WTC11 (cell line): ENCODE results near the gene SERPINB1. TPM values are rescaled to one million over a fixed set of nuclear protein-coding genes. Genes with fewer than 3 reads are reported as not detected.

Experiments
- ATAC-seq: fragments of 200-7000 bp; cut with Tn5 transposase; 2 replicates; pipeline ENCODE4 v1.10.0; 2021; ENCODE audit warnings: mild to moderate bottlenecking, moderate library complexity
- CTCF ChIA-PET: fragments of 300-600 bp; sonication (Branson Sonifier 250); formaldehyde crosslinking; loops from one replicate; lab custom pipeline; 2021; ENCODE audit warnings: antibody characterized with exemption; lab: Charles Lee
- POLR2A ChIA-PET: fragments of 350-600 bp; sonication (Branson Sonifier 250); formaldehyde crosslinking; loops from one replicate; lab custom pipeline; 2021; ENCODE audit warnings: antibody characterized with exemption; lab: Charles Lee
- DNase-seq: peaks from one replicate; pipeline ENCODE4 v3.0.0; 2021; ENCODE audit warnings: low spot score
- H3K27ac Mint-ChIP-seq: 2 replicates; pipeline ENCODE4 v1.8.0; 2021; ENCODE audit warnings: mixed read lengths
- H3K27me3 Mint-ChIP-seq: 2 replicates; pipeline ENCODE4 v1.8.0; 2021; ENCODE audit warnings: low read depth, mild to moderate bottlenecking, moderate library complexity, mixed read lengths
- H3K36me3 Mint-ChIP-seq: 2 replicates; pipeline ENCODE4 v1.8.0; 2021; ENCODE audit warnings: mixed read lengths
- H3K4me1 Mint-ChIP-seq: 2 replicates; pipeline ENCODE4 v1.8.0; 2022; ENCODE audit warnings: mixed read lengths
- H3K4me3 Mint-ChIP-seq: 2 replicates; pipeline ENCODE4 v1.8.0; 2021; ENCODE audit warnings: mild to moderate bottlenecking, moderate library complexity, mixed read lengths
- H3K9me3 Mint-ChIP-seq: 2 replicates; pipeline ENCODE4 v1.8.0; 2021; ENCODE audit warnings: mixed read lengths
- ATF2 ChIP-seq: sonication (generic); formaldehyde crosslinking; IDR thresholded peaks from 2 replicates; pipeline ENCODE4 v1.8.1; 2022; ENCODE audit warnings: low read depth, missing genetic modification reagents, borderline replicate concordance
- CBFB ChIP-seq: sonication (generic); formaldehyde crosslinking; IDR thresholded peaks from 2 replicates; pipeline ENCODE4 v1.8.1; 2022; ENCODE audit warnings: mild to moderate bottlenecking, low read depth, missing genetic modification reagents
- CTCF ChIP-seq: fragments of 200-600 bp; IDR thresholded peaks from 2 replicates; pipeline ENCODE4 v1.8.0; 2022; ENCODE audit warnings: antibody characterized with exemption
- ELF4 ChIP-seq: sonication (generic); formaldehyde crosslinking; IDR thresholded peaks from 2 replicates; pipeline ENCODE4 v1.8.1; 2022; ENCODE audit warnings: low read depth, mild to moderate bottlenecking, moderate library complexity, missing genetic modification reagents
- EMX1 ChIP-seq: fragments of 250-450 bp; sonication (Bioruptor Pico); IDR thresholded peaks from 2 replicates; pipeline ENCODE4 v1.8.0; 2021; ENCODE audit warnings: mild to moderate bottlenecking
- ETV6 ChIP-seq: sonication (generic); formaldehyde crosslinking; IDR thresholded peaks from 2 replicates; pipeline ENCODE4 v1.8.1; 2022; ENCODE audit warnings: mild to moderate bottlenecking, missing genetic modification reagents
- FOXJ3 ChIP-seq: sonication (generic); formaldehyde crosslinking; IDR thresholded peaks from 2 replicates; pipeline ENCODE4 v1.9.0; 2021; ENCODE audit warnings: missing genetic modification reagents, mild to moderate bottlenecking, borderline replicate concordance
- MYBL2 ChIP-seq: sonication (generic); formaldehyde crosslinking; IDR thresholded peaks from 2 replicates; pipeline ENCODE4 v1.8.1; 2023; ENCODE audit warnings: mild to moderate bottlenecking, moderate library complexity, missing genetic modification reagents
- PRRX2 ChIP-seq: fragments of 250-450 bp; sonication (Bioruptor Pico); IDR thresholded peaks from 2 replicates; pipeline ENCODE4 v1.8.0; 2021; ENCODE audit warnings: mild to moderate bottlenecking
- RORB ChIP-seq: fragments of 250-450 bp; sonication (Bioruptor Pico); IDR thresholded peaks from 2 replicates; pipeline ENCODE4 v1.9.0; 2021; ENCODE audit warnings: mild to moderate bottlenecking
- STAT6 ChIP-seq: sonication (generic); formaldehyde crosslinking; conservative IDR thresholded peaks from 2 replicates; pipeline ENCODE4 v1.8.1; 2023; ENCODE audit warnings: mild to moderate bottlenecking, low read depth, missing genetic modification reagents, moderate library complexity
- TEAD4 ChIP-seq: sonication (generic); formaldehyde crosslinking; IDR thresholded peaks from 2 replicates; pipeline ENCODE4 v1.8.0; 2022; ENCODE audit warnings: mild to moderate bottlenecking, missing genetic modification reagents
- total RNA-seq: library from RNA; stranded (reverse); gene quantifications from 3 replicates; pipeline ENCODE4 v1.2.3, GENCODE V29; 2021
- TF ChIP-seq, protein P1 (sequence below): sonication (generic); formaldehyde crosslinking; IDR thresholded peaks from 2 replicates; pipeline ENCODE4 v1.8.1; 2023; ENCODE audit warnings: mild to moderate bottlenecking, missing genetic modification reagents, borderline replicate concordance
- TF ChIP-seq, protein P2 (sequence below): sonication (generic); formaldehyde crosslinking; IDR thresholded peaks from 2 replicates; pipeline ENCODE4 v1.8.1; 2022; ENCODE audit warnings: missing genetic modification reagents, borderline replicate concordance

The SERPINB1 gene
- total RNA-seq, 1 experiment from 2014 or later, result 14.8 TPM

GRCh38 chr6:2805031-2805430, 36.6 kb downstream of the SERPINB1 start (continued):
- TF ChIP-seq, protein P1, sequence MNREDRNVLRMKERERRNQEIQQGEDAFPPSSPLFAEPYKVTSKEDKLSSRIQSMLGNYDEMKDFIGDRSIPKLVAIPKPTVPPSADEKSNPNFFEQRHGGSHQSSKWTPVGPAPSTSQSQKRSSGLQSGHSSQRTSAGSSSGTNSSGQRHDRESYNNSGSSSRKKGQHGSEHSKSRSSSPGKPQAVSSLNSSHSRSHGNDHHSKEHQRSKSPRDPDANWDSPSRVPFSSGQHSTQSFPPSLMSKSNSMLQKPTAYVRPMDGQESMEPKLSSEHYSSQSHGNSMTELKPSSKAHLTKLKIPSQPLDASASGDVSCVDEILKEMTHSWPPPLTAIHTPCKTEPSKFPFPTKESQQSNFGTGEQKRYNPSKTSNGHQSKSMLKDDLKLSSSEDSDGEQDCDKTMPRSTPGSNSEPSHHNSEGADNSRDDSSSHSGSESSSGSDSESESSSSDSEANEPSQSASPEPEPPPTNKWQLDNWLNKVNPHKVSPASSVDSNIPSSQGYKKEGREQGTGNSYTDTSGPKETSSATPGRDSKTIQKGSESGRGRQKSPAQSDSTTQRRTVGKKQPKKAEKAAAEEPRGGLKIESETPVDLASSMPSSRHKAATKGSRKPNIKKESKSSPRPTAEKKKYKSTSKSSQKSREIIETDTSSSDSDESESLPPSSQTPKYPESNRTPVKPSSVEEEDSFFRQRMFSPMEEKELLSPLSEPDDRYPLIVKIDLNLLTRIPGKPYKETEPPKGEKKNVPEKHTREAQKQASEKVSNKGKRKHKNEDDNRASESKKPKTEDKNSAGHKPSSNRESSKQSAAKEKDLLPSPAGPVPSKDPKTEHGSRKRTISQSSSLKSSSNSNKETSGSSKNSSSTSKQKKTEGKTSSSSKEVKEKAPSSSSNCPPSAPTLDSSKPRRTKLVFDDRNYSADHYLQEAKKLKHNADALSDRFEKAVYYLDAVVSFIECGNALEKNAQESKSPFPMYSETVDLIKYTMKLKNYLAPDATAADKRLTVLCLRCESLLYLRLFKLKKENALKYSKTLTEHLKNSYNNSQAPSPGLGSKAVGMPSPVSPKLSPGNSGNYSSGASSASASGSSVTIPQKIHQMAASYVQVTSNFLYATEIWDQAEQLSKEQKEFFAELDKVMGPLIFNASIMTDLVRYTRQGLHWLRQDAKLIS, result no peak
- no peak for TF ChIP-seq CTCF
- no peak for TF ChIP-seq EMX1
- TF ChIP-seq TEAD4 (CRISPR knock-in tag), result no peak
- TF ChIP-seq, protein P2, sequence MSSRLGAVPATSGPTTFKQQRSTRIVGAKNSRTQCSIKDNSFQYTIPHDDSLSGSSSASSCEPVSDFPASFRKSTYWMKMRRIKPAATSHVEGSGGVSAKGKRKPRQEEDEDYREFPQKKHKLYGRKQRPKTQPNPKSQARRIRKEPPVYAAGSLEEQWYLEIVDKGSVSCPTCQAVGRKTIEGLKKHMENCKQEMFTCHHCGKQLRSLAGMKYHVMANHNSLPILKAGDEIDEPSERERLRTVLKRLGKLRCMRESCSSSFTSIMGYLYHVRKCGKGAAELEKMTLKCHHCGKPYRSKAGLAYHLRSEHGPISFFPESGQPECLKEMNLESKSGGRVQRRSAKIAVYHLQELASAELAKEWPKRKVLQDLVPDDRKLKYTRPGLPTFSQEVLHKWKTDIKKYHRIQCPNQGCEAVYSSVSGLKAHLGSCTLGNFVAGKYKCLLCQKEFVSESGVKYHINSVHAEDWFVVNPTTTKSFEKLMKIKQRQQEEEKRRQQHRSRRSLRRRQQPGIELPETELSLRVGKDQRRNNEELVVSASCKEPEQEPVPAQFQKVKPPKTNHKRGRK, result no peak
- no peak for TF ChIP-seq PRRX2 (CRISPR knock-in tag)
- no peak for TF ChIP-seq RORB (CRISPR knock-in tag)
- TF ChIP-seq ELF4, result no peak
- no peak for TF ChIP-seq STAT6 (CRISPR knock-in tag)
- no peak for TF ChIP-seq ATF2 (CRISPR knock-in tag)
- TF ChIP-seq MYBL2 (CRISPR knock-in tag), result no peak
- TF ChIP-seq CBFB, result no peak
- TF ChIP-seq ETV6 (CRISPR knock-in tag), result no peak

- no peak for DNase-seq
- no peaks in the 10 kb centered on the region for H3K27me3 Mint-ChIP-seq
- no peak overlapping the region for H3K27ac Mint-ChIP-seq
- TF ChIP-seq FOXJ3, result no peak
- H3K4me1 Mint-ChIP-seq, result no peaks in the 10 kb centered on the region
- H3K4me3 Mint-ChIP-seq, result no peak overlapping the region
- ATAC-seq, result no peak
- H3K36me3 Mint-ChIP-seq, result 0 out of 2 replicates have a peak, but pooled peaks cover 4% of the 10 kb centered on the region
- CTCF ChIA-PET, result interaction anchor here (1.0 kb wide), 1 partner anchor 148 kb away, joined by 4 read pairs; no protein-coding TSS in a partner anchor
- POLR2A ChIA-PET, result no interaction called here
- peaks cover 5% of the 10 kb centered on the region; the same call in 1 of the 2 replicates for H3K9me3 Mint-ChIP-seq
These were observed 37.1 kb downstream of the SERPINB1 start for GRCh38 chr6:2804516-2804915.
